SK-N-SH (cell line): ENCODE data around the gene THAP3. TPM values are rescaled to one million over a fixed set of nuclear protein-coding genes. Genes with fewer than 3 reads are reported as not detected.

Experiments used
- CTCF ChIA-PET: fragments of 300-600, 350-600 bp; formaldehyde crosslinking; extraction: SDS; loops from one replicate; lab custom pipeline; 2021; lab: Yijun Ruan, JAX
- POLR2A ChIA-PET: fragments of 350-600 bp; sonication (Branson Sonifier 250); formaldehyde crosslinking; extraction: SDS; loops from one replicate; lab custom pipeline; 2020; ENCODE audit warnings: antibody characterized with exemption, inconsistent platforms; lab: Yijun Ruan, JAX
- DNase-seq: peaks from one replicate; pipeline ENCODE4 v3.0.0; 2012
- H2AFZ ChIP-seq: fragments of 200-600 bp; sonication (generic); 2 replicates; pipeline ENCODE4 v1.8.1; 2016; ENCODE audit warnings: antibody characterized with exemption, mild to moderate bottlenecking, low read depth
- H3F3A ChIP-seq: fragments of 200-600 bp; sonication (generic); replicated peaks from 2 replicates; pipeline ENCODE3; 2016; ENCODE audit warnings: antibody characterized with exemption, mild to moderate bottlenecking; ENCODE audit not compliant: insufficient read depth
- H3K27ac ChIP-seq, 2 experiments: fragments of 200-500 bp in 1 of 2; fragments of 200-600 bp in 1 of 2; sonication (Bioruptor generic) in 1 of 2; sonication (generic), shearing (Covaris generic) in 1 of 2; 2 replicates each; pipeline versions ENCODE4 v1.5.1 to v1.6.1; 2014 to 2016; ENCODE audit warnings: low read depth in 2 of 2, inconsistent platforms in 1 of 2, low read length in 1 of 2, mild to moderate bottlenecking in 1 of 2, mixed read lengths in 1 of 2
- H3K27me3 ChIP-seq: fragments of 200-600 bp; sonication (generic), shearing (Covaris generic); 2 replicates; pipeline ENCODE4 v1.6.1; 2016; ENCODE audit warnings: mixed run types; ENCODE audit not compliant: insufficient read depth
- H3K36me3 ChIP-seq, 2 experiments: fragments of 200-500 bp in 1 of 2; fragments of 200-600 bp in 1 of 2; sonication (Bioruptor generic) in 1 of 2; sonication (generic) in 1 of 2; replicated peaks in 1 of 2; 2 replicates each; pipeline versions ENCODE3 to v1.5.1; 2014 to 2016; ENCODE audit warnings: low read length in 1 of 2, mild to moderate bottlenecking in 1 of 2; ENCODE audit not compliant: insufficient read depth in 2 of 2, control insufficient read depth in 1 of 2
- H3K4me1 ChIP-seq, 2 experiments: fragments of 200-500 bp in 1 of 2; fragments of 200-600 bp in 1 of 2; sonication (Bioruptor generic) in 1 of 2; sonication (generic), shearing (Covaris generic) in 1 of 2; 2 replicates each; pipeline versions ENCODE4 v1.5.1 to v1.6.1; 2014 to 2016; ENCODE audit warnings: low read depth in 1 of 2, low read length in 1 of 2, mixed run types in 1 of 2; ENCODE audit not compliant: insufficient read depth in 2 of 2, control insufficient read depth in 1 of 2
- H3K4me2 ChIP-seq: fragments of 200-600 bp; sonication (generic), shearing (Covaris generic); 2 replicates; pipeline ENCODE4 v1.6.1; 2017; ENCODE audit warnings: mixed run types
- H3K4me3 ChIP-seq, 2 experiments: fragments of 200-500 bp in 1 of 2; fragments of 200-600 bp in 1 of 2; sonication (Bioruptor generic) in 1 of 2; sonication (generic), shearing (Covaris generic) in 1 of 2; 2 replicates each; pipeline versions ENCODE4 v1.5.1 to v1.8.1; 2014 to 2016; ENCODE audit warnings: low read depth in 2 of 2, inconsistent platforms in 1 of 2, low read length in 1 of 2, mild to moderate bottlenecking in 1 of 2, mixed read lengths in 1 of 2, moderate library complexity in 1 of 2
- H3K79me2 ChIP-seq: fragments of 200-600 bp; sonication (generic); 2 replicates; pipeline ENCODE4 v1.8.1; 2017; ENCODE audit warnings: mild to moderate bottlenecking; ENCODE audit not compliant: insufficient read depth
- H3K9ac ChIP-seq: fragments of 200-600 bp; sonication (generic); 2 replicates; pipeline ENCODE4 v1.6.1; 2017; ENCODE audit warnings: mixed run types
- H3K9me2 ChIP-seq: fragments of 200-600 bp; sonication (generic); 2 replicates; pipeline ENCODE4 v1.6.1; 2017; ENCODE audit warnings: mixed run types
- H3K9me3 ChIP-seq: fragments of 200-600 bp; sonication (generic); 2 replicates; pipeline ENCODE4 v1.6.1; 2017; ENCODE audit warnings: mixed run types, mild to moderate bottlenecking, moderate library complexity
- H4K20me1 ChIP-seq: fragments of 200-600 bp; sonication (generic); 2 replicates; pipeline ENCODE4 v1.6.1; 2017; ENCODE audit warnings: mild to moderate bottlenecking, mixed run types; ENCODE audit not compliant: insufficient read depth
- ELF1 ChIP-seq: IDR thresholded peaks from 2 replicates; pipeline ENCODE4 v1.4.0; 2012
- EZH2phosphoT487 ChIP-seq: fragments of 200-600 bp; sonication (generic); IDR thresholded peaks from 2 replicates; pipeline ENCODE4 v1.6.1; 2017; ENCODE audit warnings: low read depth, mixed run types, mild to moderate bottlenecking, antibody characterized with exemption, moderate library complexity, borderline replicate concordance
- FOSL2 ChIP-seq: IDR thresholded peaks from 2 replicates; pipeline ENCODE4 v1.4.0; 2012; ENCODE audit warnings: low read depth, mild to moderate bottlenecking, moderate library complexity, borderline replicate concordance
- FOXM1 ChIP-seq: IDR thresholded peaks from 2 replicates; pipeline ENCODE4 v1.4.0; 2012; ENCODE audit warnings: low read depth, mild to moderate bottlenecking
- NRF1 ChIP-seq: IDR thresholded peaks from 2 replicates; pipeline ENCODE4 v1.6.1; 2012; ENCODE audit warnings: low read depth, mild to moderate bottlenecking, low read length
- RAD21 ChIP-seq: IDR thresholded peaks from 2 replicates; pipeline ENCODE4 v1.6.1; 2012; ENCODE audit warnings: mild to moderate bottlenecking, low read length
- RCOR1 ChIP-seq: fragments of 150-350 bp; IDR thresholded peaks from 2 replicates; pipeline ENCODE4 v1.6.1; 2017; ENCODE audit warnings: antibody characterized with exemption, low read length
- RFX5 ChIP-seq: IDR thresholded peaks from 2 replicates; pipeline ENCODE4 v1.6.1; 2012; ENCODE audit warnings: mild to moderate bottlenecking, improper control_type of control experiment, low read length
- SIN3A ChIP-seq: IDR thresholded peaks from 2 replicates; pipeline ENCODE4 v1.6.1; 2012; ENCODE audit warnings: low read depth, mild to moderate bottlenecking, low read length, moderate library complexity, borderline replicate concordance
- SMC3 ChIP-seq: IDR thresholded peaks from 2 replicates; pipeline ENCODE4 v1.6.1; 2012; ENCODE audit warnings: low read depth, low read length, improper control_type of control experiment
- YY1 ChIP-seq: IDR thresholded peaks from 2 replicates; pipeline ENCODE4 v1.4.0; 2012; ENCODE audit warnings: low read depth, mild to moderate bottlenecking
- WGBS: methylation state at CpG from one replicate; pipeline ENCODE4 v1.1.6; 2017; ENCODE audit warnings: low lambda C conversion rate; 5-methylcytosine and 5-hydroxymethylcytosine counted together
- polyA plus RNA-seq, 3 experiments: library from polyadenylated mRNA; depleted of rRNA; stranded (reverse); fragments of >200 nt; gene quantifications; 2 replicates each; pipeline ENCODE4 v1.2.3, GENCODE V29; 2012
- TF ChIP-seq, protein P1 (sequence below): fragments of 150-350 bp; IDR thresholded peaks from 2 replicates; pipeline ENCODE4 v1.6.1; 2016; ENCODE audit warnings: mild to moderate bottlenecking, low read depth, low read length

THAP3 gene
- polyA plus RNA-seq, 1 of the 3 experiments (the other 2 are of a cell fraction), result 11.1 TPM

DNA sequence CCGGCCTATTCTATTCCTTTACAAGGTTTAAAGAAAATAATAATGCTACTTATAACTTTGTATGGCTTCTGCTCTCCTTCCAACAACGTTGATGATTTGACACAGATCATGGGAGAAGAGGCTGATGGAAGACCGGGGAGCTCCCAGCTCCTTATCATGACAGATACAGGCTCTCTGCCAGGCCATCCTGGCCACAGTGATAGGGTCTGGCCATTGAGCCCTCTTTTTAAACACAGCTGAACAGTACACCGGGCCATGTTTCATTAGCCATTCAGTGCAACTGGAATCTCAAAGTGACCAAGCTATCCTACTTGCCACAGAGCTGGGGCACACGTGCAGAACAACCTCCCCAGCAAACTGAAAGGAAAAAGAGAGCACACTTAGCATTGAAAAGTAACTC, 42.0 kb downstream of the THAP3 start:
- ChIA-PET CTCF (interaction anchor here (1.0 to 1.3 kb wide), 4 partner anchors 21 to 35 kb away, joined by 3 to 4 read pairs (median 3); partner anchors contain the start of gene DNAJC11), POLR2A (no interaction called here)
- DNase-seq, result no peak
- Histone ChIP-seq H3K27ac (peak overlapping the region in 1 of 2 experiments; percentile 71; a peak in 1 of 4 replicates), H3F3A (peaks cover under 1% of the 10 kb centered on the region), H3K27me3 (no peaks in the 10 kb centered on the region), H3K36me3 (peaks cover 0 to 22% of the 10 kb centered on the region in 2 experiments), H4K20me1 (no peaks in the 10 kb centered on the region), H3K79me2 (0 out of 2 replicates have a peak, but pooled peaks cover 4% of the 10 kb centered on the region), H3K4me1 (peaks cover 0 to 16% of the 10 kb centered on the region in 2 experiments; a peak in 1 of 4 replicates), H2AFZ (no peak overlapping the region), H3K4me2 (no peak overlapping the region), H3K9me2 (no peaks in the 10 kb centered on the region), H3K9me3 (no peaks in the 10 kb centered on the region), H3K4me3 (no peak overlapping the region), H3K9ac (no peak overlapping the region)
- TF ChIP-seq, protein P1, sequence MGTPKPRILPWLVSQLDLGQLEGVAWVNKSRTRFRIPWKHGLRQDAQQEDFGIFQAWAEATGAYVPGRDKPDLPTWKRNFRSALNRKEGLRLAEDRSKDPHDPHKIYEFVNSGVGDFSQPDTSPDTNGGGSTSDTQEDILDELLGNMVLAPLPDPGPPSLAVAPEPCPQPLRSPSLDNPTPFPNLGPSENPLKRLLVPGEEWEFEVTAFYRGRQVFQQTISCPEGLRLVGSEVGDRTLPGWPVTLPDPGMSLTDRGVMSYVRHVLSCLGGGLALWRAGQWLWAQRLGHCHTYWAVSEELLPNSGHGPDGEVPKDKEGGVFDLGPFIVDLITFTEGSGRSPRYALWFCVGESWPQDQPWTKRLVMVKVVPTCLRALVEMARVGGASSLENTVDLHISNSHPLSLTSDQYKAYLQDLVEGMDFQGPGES, result no peak
- no peak for TF ChIP-seq RCOR1
- TF ChIP-seq EZH2phosphoT487, result no peak
- WGBS, result 100% methylated on average over 2 of the region's 5 CpGs

DNA sequence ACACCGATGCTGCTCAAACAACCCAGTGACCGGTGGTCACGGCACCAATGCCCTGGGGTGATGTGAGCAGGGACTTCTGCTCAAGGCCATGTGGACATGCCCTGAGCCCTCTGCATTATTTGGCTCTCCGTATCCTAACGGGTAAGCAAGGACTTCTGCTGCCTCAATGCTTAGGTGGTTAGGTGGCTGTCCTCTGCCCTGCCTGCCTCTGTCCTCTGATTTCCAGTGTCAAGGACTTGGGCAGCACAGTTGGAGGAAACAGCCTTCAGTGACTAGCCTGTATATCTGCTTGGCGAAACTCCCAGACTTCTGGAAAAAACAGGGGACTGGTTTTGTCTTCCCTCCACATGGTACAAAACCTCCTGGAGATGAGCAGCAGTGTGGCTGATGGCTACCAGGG, 42.5 kb downstream of the THAP3 start:
- H3K9me2 ChIP-seq, result no peaks in the 10 kb centered on the region
- peak overlapping the region in 1 of 2 experiments; percentile 71; a peak in 2 of 4 replicates for H3K27ac ChIP-seq
- CTCF ChIA-PET, result interaction anchor here (0.7 to 1.3 kb wide), 5 partner anchors 21 to 34 kb away, joined by 3 to 4 read pairs (median 3); partner anchors contain the start of gene DNAJC11
- 0 out of 2 replicates have a peak, but pooled peaks cover 4% of the 10 kb centered on the region for H3K79me2 ChIP-seq
- no peak overlapping the region for H3K9ac ChIP-seq
- H3F3A ChIP-seq, result no peaks in the 10 kb centered on the region
- TF ChIP-seq ELF1 (no peak), RFX5 (no peak), SIN3A (no peak), SMC3 (no peak), RAD21 (no peak), YY1 (no peak), FOSL2 (no peak), NRF1 (no peak), FOXM1 (no peak)
- TF ChIP-seq, all 33 proteins: peak for 0
- no peaks in the 10 kb centered on the region for H3K9me3 ChIP-seq
- peaks cover 0 to 22% of the 10 kb centered on the region in 2 experiments for H3K36me3 ChIP-seq
- H2AFZ ChIP-seq, result no peak overlapping the region
- H3K4me3 ChIP-seq, result no peak overlapping the region
- H3K4me1 ChIP-seq, result peaks cover 0 to 20% of the 10 kb centered on the region in 2 experiments; a peak in 2 of 4 replicates
- POLR2A ChIA-PET, result no interaction called here
- no peak overlapping the region for H3K4me2 ChIP-seq
- no peaks in the 10 kb centered on the region for H4K20me1 ChIP-seq
- DNase-seq, result no peak
- H3K27me3 ChIP-seq, result no peaks in the 10 kb centered on the region
- 100% methylated on average over 1 of the region's 6 CpGs for WGBS
